ENCODE measurements around the gene SDR39U1.

GRCh38 chr14:24459331-24459730, 16.8 kb upstream of the SDR39U1 start:
- TF ChIP-seq, protein P1, sequence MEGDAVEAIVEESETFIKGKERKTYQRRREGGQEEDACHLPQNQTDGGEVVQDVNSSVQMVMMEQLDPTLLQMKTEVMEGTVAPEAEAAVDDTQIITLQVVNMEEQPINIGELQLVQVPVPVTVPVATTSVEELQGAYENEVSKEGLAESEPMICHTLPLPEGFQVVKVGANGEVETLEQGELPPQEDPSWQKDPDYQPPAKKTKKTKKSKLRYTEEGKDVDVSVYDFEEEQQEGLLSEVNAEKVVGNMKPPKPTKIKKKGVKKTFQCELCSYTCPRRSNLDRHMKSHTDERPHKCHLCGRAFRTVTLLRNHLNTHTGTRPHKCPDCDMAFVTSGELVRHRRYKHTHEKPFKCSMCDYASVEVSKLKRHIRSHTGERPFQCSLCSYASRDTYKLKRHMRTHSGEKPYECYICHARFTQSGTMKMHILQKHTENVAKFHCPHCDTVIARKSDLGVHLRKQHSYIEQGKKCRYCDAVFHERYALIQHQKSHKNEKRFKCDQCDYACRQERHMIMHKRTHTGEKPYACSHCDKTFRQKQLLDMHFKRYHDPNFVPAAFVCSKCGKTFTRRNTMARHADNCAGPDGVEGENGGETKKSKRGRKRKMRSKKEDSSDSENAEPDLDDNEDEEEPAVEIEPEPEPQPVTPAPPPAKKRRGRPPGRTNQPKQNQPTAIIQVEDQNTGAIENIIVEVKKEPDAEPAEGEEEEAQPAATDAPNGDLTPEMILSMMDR (IDR thresholded peaks at IDR 0.05): no peak
- TF ChIP-seq EP300 (IDR thresholded peaks at IDR 0.05): no peak
